GM18517 (cell line): ENCODE results near the gene TAS2R50.
"Not testable (repeated sequence)": the region's sequence is repeated elsewhere in the genome, so short reads cannot be mapped to it uniquely, and the experiment has no call there.

Experiments
- ATAC-seq: cut with Tn5 transposase; IDR thresholded peaks from one replicate; pipeline ENCODE4 v1.9.1; 2021; ENCODE audit warnings: mild to moderate bottlenecking, moderate library complexity; ENCODE audit not compliant: unreplicated experiment

The TAS2R50 gene

DNA sequence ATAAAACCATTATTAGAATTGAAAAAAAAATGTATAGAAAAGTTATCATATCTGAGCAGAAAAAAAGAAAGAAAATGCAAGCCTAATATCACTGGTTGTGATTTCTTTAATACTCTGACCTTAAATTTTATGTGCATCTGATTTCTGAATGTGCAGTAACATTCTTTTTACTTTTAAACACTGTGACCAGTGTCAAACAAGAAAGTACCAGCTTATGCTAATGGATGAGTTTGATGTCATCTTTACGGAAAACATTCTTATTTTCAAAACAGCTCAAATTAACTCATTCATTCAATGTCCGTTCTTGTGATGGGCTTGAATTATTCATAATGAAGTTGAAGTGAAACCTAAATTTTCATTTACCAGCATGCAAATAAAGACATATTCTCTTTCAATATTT is at the start of gene TAS2R50:
Gene TAS2R50 (minus strand): TSS at position 101 of the 400 bp plus-strand sequence. CDS start 52 bp downstream, at position 49.
- no peak for ATAC-seq

- ATAC-seq, result not testable (repeated sequence)
These were observed 47.2 kb upstream of the TAS2R50 start for GRCh38 chr12:11033959-11034358.

DNA sequence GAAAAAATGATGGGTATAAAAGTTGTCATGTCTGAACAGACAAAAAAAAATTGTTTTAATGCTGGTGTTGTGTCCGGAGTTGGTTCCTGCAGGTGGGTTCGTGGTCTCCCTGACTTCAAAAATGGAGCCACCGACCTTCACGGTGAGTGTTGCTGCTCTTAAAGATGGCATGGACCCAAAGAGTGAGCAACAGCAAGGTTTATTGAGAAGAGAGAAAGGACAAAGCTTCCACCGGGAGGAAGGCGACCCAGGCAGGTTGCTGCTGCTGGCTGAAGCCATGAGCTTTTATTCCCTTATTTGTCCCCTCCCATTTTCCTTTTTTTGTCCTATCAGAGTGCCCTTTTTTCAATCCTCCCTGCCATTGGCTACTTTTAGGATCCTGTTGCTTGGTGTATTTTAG is 44.6 kb upstream of the TAS2R50 start, which contains the start of gene TAS2R31:
Gene TAS2R31 (minus strand): TSS at position 101 of the 400 bp plus-strand sequence. CDS start 72 bp downstream, at position 29.
- ATAC-seq, result no peak

- no peak for ATAC-seq
These were observed 39.4 kb upstream of the TAS2R50 start for GRCh38 chr12:11026118-11026517.

GRCh38 chr12:11023387-11023786 is 36.7 kb upstream of the TAS2R50 start:
- ATAC-seq, result no peak

- no peak for ATAC-seq
These were observed 35.8 kb upstream of the TAS2R50 start, which contains the start of gene TAS2R19 for GRCh38 chr12:11022520-11022919. Gene TAS2R19, minus strand, starts transcription at chr12:11022620. Its CDS starts 49 bp downstream, at chr12:11022571.

DNA sequence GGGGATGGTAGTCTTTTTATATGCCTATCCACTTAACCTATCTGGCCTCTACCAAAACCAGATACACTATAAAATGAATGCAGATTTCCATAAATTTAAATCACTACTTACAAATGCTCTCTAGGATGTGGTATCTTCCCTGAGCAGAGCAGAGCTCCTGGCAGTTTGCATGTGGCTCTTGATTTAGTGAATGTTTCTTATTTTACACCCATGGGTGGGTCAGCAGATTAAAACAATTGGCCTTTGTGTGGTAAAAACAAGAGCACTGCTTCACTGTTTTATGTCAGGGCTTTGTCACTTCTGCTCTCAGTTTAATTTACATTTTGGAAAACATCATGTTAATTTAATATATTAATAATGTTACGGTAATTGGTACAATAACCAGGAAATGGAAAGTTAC is 30.2 kb upstream of the TAS2R50 start:
- ATAC-seq, result no peak

DNA sequence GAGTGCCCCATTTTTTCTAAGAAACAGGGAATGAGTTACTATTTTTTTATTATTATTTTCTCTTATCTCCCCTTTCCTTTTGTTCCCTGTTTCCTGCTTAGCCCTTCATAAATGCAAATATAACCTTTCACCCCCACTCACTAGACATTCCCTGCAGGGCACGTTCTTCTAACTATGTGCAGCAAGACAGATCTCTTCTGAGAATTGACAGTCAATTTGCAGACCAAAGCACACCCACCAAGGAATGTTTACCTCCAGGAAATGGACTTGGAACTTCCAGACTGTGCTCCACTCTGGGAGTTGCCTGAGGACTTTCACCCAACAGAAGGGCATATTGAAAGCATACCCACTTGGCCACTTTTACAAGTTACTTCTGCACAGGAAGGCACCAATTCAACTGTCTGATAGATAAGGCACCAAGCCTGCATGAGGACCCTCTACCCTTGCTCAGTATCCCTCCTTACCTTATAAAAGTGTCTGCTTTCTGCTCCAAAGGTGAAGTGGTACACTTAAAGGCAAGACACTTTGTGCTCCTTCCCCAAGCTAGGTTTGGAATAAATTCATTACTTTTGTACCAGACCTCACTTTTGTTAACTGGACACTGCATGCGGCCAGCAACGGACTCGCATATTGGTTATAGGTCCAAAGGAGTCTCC is 29.2 kb upstream of the TAS2R50 start:
- no peak for ATAC-seq

DNA sequence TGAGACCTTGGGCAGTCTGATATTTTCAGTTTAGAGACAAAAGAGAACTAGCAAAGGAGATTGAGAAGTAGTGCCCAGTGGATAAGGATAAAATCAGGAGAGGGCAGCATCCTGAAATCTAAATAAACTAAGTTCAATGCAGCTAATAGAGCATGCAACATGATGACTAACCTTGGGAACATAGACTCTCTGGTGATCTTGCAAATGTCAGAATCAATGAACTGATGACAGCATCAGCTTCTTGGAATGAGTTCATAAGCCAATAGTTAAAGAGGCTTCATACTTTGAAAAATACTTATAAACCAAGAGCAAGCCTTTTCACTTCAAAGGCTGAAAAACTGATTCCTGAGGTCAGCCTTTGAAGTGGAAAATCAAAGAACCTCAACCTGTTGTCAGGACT is 27.5 kb upstream of the TAS2R50 start:
- no peak for ATAC-seq

DNA sequence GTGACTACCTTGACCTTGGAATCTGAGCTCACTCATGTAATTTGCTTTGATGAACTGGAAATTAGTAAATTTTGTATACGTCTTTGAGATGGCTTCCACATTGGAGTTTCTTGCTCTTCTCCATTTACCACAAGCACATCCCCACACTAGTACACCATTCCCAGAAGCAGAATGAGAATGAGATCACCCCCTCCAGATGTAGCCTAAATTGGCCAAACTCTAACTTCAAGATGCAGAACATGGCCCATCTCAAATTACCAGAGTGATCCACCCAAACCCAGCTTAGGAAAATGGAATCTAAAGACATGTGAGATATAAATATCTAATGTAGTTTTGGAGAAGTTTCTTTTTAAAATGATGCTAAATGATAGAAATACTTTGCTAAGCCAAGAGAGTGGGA is 20.9 kb upstream of the TAS2R50 start:
- ATAC-seq, result no peak

GRCh38 chr12:10998204-10998603 is 11.5 kb upstream of the TAS2R50 start, which contains the start of gene TAS2R20:
Gene TAS2R20, minus strand, starts transcription at chr12:10998304. Its CDS starts 429 bp downstream, at chr12:10997875.
- no peak for ATAC-seq

DNA sequence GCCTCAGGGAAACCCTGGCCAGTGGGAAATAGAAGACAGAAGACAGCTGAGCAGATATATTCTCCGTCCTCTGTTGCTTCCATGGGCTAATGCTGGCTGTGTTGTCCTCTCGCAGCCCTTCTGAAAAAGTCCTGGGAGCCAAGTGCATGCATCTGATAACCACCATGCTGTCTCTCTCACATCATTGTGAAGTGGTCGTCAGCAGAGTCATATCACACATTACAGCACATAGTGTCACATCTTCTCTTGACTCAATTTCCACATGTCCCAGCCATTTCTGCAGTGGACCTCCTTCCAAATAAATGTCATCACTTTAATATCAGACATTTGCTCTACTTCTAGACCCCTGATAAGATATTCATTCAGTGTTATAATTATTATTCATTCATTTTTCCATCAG is 7.6 kb upstream of the TAS2R50 start:
- no peak for ATAC-seq

DNA sequence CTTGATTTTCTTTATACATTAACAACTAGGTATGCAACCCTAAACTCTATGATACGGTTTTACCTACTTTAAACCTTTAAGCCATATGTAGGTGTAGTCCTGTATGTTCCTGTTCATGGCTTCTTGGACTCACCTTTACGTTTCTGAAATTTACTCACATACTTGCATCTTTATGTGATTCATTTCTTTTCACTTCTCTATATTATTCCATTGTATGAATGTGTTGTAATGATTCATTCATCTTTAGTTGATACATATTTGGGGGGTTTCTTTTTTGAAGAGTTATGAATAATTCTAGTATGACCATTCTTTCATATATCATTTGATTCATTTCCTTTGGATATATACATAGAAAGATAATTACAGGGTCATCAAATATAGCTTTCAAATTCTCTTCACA is 2.4 kb upstream of the TAS2R50 start:
- ATAC-seq, result no peak

DNA sequence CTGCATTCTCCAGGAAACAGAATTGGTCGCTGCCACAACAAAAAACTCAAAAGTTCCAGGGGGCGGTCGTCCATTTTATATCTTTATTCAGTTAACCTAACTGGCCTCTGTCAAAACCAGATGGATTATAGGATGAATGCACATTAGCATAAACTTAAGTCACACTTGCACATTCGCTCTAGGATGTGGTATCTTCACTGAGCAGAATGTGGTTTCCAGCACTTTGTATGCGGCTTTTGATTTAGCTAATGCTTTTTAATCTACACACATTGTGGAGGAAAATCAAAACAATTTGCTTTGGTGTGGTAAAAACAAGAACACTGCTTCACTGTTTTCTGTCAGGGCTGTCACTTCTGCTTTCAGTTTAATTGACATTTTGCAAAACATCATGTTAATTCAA is 4.5 kb downstream of the TAS2R50 start:
- no peak for ATAC-seq

GRCh38 chr12:10974965-10975364 is 11.7 kb downstream of the TAS2R50 start:
- ATAC-seq, result no peak

- ATAC-seq, result no peak
These were observed 17.8 kb downstream of the TAS2R50 start for GRCh38 chr12:10968765-10969456.

DNA sequence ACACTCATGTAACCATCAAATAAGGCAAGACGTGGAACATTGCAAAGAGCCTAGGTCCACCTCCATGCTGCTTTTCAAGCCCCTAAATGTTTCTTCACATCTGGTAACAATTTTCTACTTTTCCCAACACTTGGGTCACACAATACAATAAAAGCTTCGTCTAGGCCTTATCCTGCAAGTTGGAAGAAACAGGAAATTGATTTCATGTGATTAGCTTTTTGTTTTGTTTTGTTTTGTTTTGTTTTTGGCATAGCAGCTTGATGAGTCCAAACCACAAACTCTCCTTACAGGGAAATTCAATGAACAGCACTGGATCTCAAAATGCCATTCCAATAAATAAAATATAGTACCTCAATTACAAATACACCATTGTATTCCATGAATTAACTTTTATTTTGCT is 19.3 kb downstream of the TAS2R50 start:
- no peak for ATAC-seq

GRCh38 chr12:10966314-10966713 is 20.4 kb downstream of the TAS2R50 start:
- ATAC-seq, result no peak

DNA sequence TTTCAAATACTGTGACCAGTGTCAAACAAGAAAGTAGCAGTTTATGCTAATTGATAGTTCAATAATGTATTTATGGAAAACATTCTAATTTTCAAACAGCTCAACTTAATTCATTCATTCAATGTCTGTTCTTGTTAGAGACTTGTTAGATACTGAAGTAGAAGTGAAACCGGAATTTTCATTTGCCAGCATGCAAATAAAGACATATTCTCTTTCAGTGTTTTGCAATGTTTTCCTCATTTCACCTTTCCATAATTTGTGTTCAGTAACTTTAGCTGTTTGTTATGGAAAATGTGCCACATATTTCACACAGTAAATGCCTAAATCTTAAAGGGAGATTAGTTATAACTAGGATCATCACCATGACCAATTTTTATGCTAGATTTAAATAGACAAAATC is 21.2 kb downstream of the TAS2R50 start:
- ATAC-seq, result no peak

DNA sequence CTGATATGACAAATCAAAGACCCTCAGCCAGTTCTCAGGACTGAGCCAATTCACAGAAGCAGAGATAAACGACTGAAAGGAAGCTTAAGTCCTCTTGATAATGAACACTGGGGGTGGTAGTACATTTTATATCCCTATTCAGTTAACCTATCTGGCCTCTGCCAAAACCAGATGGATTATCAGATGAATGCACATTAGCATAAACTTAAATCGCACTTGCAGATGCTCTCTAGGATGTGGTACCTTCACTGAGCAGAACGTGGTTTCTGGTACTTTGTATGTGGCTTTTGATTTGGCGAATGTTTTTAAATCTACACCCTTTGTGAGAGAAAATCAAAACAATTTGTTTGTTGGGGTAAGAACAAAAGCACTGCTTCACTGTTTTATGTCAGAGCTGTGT is 26.5 kb downstream of the TAS2R50 start:
- ATAC-seq, result no peak

- ATAC-seq, result no peak
These were observed 26.9 kb downstream of the TAS2R50 start for GRCh38 chr12:10959804-10960203.

DNA sequence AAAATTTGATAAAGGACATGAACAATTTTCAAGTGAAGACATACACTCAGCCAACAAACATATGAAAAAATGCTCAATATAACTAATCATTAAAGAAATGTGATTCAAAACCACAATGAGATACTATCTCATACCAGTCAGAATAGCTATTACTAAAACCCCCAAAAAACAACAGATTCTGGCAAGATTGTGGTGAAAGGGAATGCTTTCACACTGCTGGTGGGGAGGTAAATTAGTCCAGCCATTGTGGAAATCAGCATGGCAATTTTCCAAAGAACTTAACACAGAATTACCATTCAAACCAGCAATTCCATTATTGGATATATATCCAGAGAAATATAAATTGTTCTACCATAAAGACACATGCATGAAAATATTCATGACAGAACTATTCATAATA is 29.0 kb downstream of the TAS2R50 start:
- no peak for ATAC-seq
